Prostate gland (tissue), 2 donors: ENCODE results near the gene SEC24C. TPM values are rescaled to one million over a fixed set of nuclear protein-coding genes. Genes with fewer than 3 reads are reported as not detected.
"Not testable (repeated sequence)": the region's sequence is repeated elsewhere in the genome, so short reads cannot be mapped to it uniquely, and the experiment has no call there.

Source experiments
- DNase-seq: peaks from one replicate; pipeline ENCODE4 v3.0.0-alpha.2; 2019; ENCODE audit warnings: low spot score
- H3K27ac ChIP-seq, 2 donors: fragments of 200-600 bp; sonication (generic); 2 replicates each; pipeline ENCODE4 v1.5.1; 2017 to 2019
- H3K27me3 ChIP-seq: fragments of 200-600 bp; sonication (generic); replicated peaks from 2 replicates; pipeline ENCODE4 v1.5.1; 2019; ENCODE audit not compliant: insufficient read depth
- H3K36me3 ChIP-seq, 2 donors: fragments of 200-600 bp; sonication (generic); 1 replicate in 1 of 2; 2 replicates in 1 of 2; pipeline versions ENCODE4 v1.5.1 to v1.8.1; 2017 to 2019
- H3K4me1 ChIP-seq: fragments of 200-600 bp; sonication (generic); replicated peaks from 2 replicates; pipeline ENCODE4 v1.5.1; 2019
- H3K4me3 ChIP-seq, 2 donors: fragments of 200-600 bp; sonication (generic); 2 replicates each; pipeline ENCODE4 v1.5.1; 2017 to 2019
- H3K9me3 ChIP-seq: fragments of 200-600 bp; sonication (generic); 2 replicates; pipeline ENCODE4 v1.5.1; 2017
- POLR2A ChIP-seq: fragments of 450-650 bp; IDR thresholded peaks from one replicate; pipeline ENCODE4 v1.6.1; 2016; ENCODE audit warnings: antibody characterized with exemption, mild to moderate bottlenecking
- POLR2AphosphoS5 ChIP-seq: sonication (generic); formaldehyde crosslinking; IDR thresholded peaks from one replicate; pipeline ENCODE4 v1.6.1; 2017; ENCODE audit warnings: antibody characterized with exemption
- WGBS: methylation state at CpG from one replicate; pipeline ENCODE4 v1.1.5; 2018; 5-methylcytosine and 5-hydroxymethylcytosine counted together
- intact Hi-C: fragments of 100-400 bp; cut with DNase I; formaldehyde crosslinking; loops from one replicate; pipeline ENCODE4 v1.14.2; 2022
- total RNA-seq, 2 donors: library from RNA; depleted of rRNA; stranded (reverse); fragments of >200 nt; gene quantifications; one replicate each; pipeline ENCODE4 v1.1.0, GENCODE V29; 2016
- TF ChIP-seq, protein P1 (sequence below), 4 experiments: fragments of 200-600 bp in 2 of 4; fragments of 450-650 bp in 2 of 4; sonication (generic) in 2 of 4; IDR thresholded peaks; 1 replicate in 3 of 4; 2 replicates in 1 of 4; pipeline ENCODE4 v1.5.1; 2016 to 2019; ENCODE audit warnings: antibody characterized with exemption in 4 of 4, mild to moderate bottlenecking in 2 of 4, moderate library complexity in 2 of 4

SEC24C gene, protein sequence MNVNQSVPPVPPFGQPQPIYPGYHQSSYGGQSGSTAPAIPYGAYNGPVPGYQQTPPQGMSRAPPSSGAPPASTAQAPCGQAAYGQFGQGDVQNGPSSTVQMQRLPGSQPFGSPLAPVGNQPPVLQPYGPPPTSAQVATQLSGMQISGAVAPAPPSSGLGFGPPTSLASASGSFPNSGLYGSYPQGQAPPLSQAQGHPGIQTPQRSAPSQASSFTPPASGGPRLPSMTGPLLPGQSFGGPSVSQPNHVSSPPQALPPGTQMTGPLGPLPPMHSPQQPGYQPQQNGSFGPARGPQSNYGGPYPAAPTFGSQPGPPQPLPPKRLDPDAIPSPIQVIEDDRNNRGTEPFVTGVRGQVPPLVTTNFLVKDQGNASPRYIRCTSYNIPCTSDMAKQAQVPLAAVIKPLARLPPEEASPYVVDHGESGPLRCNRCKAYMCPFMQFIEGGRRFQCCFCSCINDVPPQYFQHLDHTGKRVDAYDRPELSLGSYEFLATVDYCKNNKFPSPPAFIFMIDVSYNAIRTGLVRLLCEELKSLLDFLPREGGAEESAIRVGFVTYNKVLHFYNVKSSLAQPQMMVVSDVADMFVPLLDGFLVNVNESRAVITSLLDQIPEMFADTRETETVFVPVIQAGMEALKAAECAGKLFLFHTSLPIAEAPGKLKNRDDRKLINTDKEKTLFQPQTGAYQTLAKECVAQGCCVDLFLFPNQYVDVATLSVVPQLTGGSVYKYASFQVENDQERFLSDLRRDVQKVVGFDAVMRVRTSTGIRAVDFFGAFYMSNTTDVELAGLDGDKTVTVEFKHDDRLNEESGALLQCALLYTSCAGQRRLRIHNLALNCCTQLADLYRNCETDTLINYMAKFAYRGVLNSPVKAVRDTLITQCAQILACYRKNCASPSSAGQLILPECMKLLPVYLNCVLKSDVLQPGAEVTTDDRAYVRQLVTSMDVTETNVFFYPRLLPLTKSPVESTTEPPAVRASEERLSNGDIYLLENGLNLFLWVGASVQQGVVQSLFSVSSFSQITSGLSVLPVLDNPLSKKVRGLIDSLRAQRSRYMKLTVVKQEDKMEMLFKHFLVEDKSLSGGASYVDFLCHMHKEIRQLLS
- 10 to 100 TPM; 80.7 to 87.6 TPM for total RNA-seq

DNA sequence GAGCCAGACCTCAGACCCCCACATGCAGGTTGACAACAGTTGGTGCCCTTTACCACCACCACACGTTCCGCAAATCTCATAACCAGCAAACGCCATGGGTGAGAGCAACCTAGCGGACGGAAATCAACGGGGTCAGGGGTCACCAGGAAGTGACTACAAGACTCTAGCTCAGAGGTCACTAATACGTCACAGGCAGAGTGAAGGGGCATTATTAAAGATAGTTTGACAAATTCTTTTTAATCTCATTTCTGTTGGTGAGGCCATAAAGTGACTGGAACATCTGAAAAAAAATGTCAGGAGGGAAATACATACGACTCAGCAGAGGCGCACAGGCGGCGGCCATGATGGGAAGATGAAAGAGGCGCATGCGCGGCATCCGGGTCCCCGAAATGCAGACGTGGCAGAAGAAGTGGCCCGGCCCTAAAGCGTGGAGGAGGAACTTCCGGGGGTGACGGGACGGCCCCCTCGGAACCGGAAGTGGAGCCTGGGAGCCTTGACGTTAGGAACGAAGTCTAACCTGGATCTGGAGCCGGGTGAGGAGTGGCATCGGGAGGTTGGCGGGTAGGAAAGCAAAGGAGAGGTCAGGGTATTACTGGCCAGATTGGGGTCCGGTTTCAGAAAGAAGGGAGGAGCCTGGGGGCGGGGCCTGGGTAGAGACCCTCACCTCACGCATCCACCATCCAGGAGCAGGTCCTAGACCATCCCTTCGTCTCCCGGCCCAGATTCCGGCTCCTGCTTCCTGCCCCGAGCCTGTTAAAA lies at the start of gene SEC24C:
SEC24C (plus strand) TSS at position 468 of the 759 bp plus-strand sequence. CDS start 2,461 bp downstream, outside the sequence.
- TF ChIP-seq, protein P1, sequence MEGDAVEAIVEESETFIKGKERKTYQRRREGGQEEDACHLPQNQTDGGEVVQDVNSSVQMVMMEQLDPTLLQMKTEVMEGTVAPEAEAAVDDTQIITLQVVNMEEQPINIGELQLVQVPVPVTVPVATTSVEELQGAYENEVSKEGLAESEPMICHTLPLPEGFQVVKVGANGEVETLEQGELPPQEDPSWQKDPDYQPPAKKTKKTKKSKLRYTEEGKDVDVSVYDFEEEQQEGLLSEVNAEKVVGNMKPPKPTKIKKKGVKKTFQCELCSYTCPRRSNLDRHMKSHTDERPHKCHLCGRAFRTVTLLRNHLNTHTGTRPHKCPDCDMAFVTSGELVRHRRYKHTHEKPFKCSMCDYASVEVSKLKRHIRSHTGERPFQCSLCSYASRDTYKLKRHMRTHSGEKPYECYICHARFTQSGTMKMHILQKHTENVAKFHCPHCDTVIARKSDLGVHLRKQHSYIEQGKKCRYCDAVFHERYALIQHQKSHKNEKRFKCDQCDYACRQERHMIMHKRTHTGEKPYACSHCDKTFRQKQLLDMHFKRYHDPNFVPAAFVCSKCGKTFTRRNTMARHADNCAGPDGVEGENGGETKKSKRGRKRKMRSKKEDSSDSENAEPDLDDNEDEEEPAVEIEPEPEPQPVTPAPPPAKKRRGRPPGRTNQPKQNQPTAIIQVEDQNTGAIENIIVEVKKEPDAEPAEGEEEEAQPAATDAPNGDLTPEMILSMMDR (IDR thresholded peaks at IDR 0.05): peak in 1 of 4 experiments; percentile 7
- peak; percentile 99 for TF ChIP-seq POLR2AphosphoS5
- TF ChIP-seq POLR2A: peak; percentile 53
- Histone ChIP-seq H3K27me3 (no peaks in the 10 kb centered on the region), H3K4me3 (peak within 1 kb of the TSS; percentile 64 to 85), H3K27ac (peak within 1 kb of the TSS; percentile 86 to 90), H3K9me3 (no peaks in the 10 kb centered on the region), H3K4me1 (peaks cover 16% of the 10 kb centered on the region), H3K36me3 (peaks cover 0 to 5% of the 10 kb centered on the region in 2 donors)
- intact Hi-C loops: no loop called here
- DNase-seq: peak; percentile 96
- under 1% methylated on average over 36 of the region's 36 CpGs for WGBS

DNA sequence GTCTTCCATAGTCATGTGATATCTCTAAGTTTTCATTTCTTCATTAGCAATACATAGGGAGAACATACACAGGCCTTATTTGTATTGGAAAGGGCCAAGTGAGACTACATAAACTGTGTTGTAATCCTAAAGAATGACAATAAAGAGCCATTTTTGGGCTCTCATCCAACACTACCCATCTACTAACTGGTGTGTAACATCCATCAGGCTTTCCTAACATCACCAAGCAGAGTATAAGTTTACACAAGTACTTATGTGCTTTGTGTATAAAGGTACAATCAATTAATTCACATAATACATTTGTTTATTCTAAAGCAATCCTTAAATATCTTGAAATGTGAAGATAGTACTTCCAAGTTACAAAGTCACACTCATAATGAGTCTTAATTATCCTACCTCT lies 48.9 kb upstream of the SEC24C start:
- H3K4me1 ChIP-seq, H3K27ac ChIP-seq, DNase-seq, H3K27me3 ChIP-seq, H3K36me3 ChIP-seq, H3K4me3 ChIP-seq, H3K9me3 ChIP-seq, intact Hi-C loops: not testable (repeated sequence)

DNA sequence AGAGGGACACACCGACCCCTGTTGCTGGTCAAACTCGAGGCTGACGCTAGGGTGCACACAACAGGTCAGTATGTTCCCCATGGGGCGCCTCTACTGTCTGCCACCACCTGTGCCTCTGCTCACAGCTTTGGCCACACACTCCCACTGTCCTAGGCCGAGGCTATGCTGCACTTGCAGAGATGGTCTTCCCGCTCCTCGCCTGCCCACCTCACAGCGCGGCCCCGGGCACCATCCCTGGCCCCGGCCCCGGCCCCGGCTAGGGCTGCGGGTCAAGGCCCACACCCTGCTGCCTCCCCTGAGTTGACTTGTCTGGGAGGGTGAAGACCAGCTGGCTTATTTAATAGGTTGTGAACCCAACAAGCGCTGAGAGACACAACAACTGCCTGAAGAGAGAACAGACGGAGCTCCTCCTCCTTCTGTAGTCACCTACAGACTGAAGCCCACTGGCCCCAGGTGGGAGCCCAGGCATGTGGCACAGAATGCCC lies 46.5 kb upstream of the SEC24C start, which contains the start of gene AGAP5:
AGAP5 (minus strand) TSS at position 435 of the 485 bp plus-strand sequence; CDS start at position 81, 354 bp downstream.
- intact Hi-C loops, H3K27ac ChIP-seq, H3K27me3 ChIP-seq, H3K9me3 ChIP-seq, H3K4me3 ChIP-seq, H3K4me1 ChIP-seq, DNase-seq, H3K36me3 ChIP-seq: not testable (repeated sequence)
- 95% methylated on average over 16 of the region's 16 CpGs for WGBS

DNA sequence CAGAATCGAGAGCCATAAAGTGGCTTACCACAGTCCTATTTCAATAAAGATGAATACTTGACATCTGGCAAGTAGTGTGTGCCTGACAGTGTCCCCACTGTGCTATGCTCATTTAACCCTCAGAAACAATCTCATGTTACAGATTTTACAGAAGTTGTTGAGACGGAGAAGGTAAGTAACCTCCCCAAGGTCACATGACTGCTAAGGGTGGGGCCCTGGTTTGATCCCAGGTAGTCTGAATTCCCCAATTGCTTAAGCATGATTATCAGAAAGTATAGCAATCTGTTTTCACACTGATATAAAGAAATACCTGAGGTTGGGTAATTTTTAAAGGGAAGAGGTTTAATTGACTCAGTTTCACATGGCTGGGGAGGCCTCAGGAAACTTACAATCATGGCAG lies 45.4 kb upstream of the SEC24C start:
- H3K4me1 ChIP-seq, H3K27ac ChIP-seq, DNase-seq, H3K9me3 ChIP-seq, H3K36me3 ChIP-seq, intact Hi-C loops, H3K4me3 ChIP-seq, H3K27me3 ChIP-seq: not testable (repeated sequence)
- WGBS: 89% methylated on average over 2 of the region's 2 CpGs

DNA sequence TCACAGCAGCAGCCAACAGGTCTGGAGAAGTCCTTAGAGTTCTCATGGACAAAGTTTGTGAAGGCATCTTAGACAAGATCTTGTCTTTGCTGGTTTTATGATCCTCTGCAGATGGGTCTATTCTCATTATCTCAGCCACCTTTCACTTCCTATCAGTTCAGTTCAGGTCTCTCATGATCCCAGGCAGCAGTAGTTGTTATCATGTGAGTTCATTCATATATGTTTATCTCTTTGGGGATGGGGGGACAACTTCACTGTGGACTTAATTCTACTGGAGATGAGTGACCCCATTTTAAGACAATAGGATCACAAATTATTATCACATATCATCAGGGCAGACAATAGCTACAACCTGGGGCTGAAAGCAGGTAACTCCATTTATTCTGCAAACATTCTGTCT lies 40.2 kb upstream of the SEC24C start:
- intact Hi-C loops: not testable (repeated sequence)

DNA sequence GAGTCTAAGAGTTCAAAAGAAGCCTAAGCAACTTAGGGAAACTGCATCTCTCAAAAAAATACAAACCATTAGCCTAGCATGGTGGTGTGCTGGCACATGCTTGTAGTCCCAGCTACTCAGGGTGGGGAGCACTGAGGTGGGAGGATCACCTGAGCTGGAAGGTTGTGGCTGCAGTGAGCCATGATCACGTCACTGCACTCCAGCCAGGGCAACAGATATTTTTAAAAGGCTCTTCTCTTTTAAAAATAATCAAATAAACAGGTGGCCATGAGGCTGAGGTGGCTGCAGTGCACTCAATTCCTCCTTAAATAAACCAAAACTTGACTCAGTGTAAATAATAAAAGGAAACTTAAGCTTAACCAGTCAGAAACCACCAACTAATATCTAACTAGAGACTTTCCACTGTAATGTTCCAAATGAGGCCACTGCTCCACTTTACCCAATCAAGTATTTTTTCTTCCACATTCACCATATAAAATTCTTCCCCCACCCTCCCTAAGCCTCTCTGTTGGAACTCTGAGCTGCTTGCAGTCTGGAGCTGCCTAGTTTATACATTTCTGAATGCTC lies 38.6 kb upstream of the SEC24C start:
- H3K9me3 ChIP-seq, H3K4me1 ChIP-seq, H3K36me3 ChIP-seq, intact Hi-C loops, H3K4me3 ChIP-seq, H3K27ac ChIP-seq, DNase-seq, H3K27me3 ChIP-seq: not testable (repeated sequence)
- WGBS: 76% methylated on average over 1 of the region's 1 CpG

More for the DNA sequence above, 40.2 kb upstream of the SEC24C start:
- H3K4me1 ChIP-seq, H3K9me3 ChIP-seq, H3K27ac ChIP-seq, H3K27me3 ChIP-seq, H3K36me3 ChIP-seq, DNase-seq, H3K4me3 ChIP-seq: not testable (repeated sequence)

DNA sequence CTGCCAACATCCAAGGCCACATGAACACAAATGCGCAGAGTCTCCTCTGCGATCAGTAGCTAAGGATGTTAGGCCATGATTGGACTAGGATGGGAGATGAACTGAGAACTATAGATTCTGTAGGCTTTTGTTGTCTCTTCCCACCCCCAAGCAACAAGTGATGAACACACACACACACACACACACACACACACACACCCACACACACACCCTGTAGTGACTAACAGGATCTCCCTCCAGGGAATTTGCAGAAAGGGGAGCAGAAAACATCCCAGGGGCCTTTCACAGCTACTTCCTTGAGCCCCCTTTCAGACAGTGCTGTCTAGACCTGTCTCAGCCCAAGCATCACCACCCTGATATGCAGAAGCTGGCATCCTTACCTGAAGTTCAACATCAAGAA lies 37.7 kb upstream of the SEC24C start:
- intact Hi-C loops, H3K36me3 ChIP-seq, DNase-seq, H3K27ac ChIP-seq, H3K27me3 ChIP-seq, H3K4me3 ChIP-seq, H3K9me3 ChIP-seq, H3K4me1 ChIP-seq: not testable (repeated sequence)
- 77% methylated on average over 2 of the region's 2 CpGs for whole genome bisulfite sequencing

DNA sequence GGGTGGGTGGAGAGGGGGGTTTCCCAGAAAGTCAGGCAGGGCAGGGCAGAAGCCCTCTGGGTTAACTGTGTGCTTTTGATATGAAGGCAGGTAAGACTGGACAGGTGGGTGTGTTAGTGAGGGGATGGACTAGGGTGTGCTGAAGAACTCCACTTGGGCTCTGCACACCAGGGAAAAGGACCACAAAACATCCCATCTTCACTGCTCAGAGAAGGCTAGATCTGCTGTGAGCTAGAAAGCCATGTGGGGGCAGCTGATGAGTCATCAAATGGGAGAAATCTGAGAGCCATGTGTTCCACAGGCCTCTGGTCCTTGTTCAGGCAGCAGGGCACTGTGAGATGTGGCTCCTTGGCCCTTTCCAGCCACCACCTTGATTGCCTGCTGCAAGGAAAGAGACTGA lies 36.5 kb upstream of the SEC24C start:
- H3K36me3 ChIP-seq, H3K27ac ChIP-seq, DNase-seq, intact Hi-C loops, H3K4me3 ChIP-seq, H3K9me3 ChIP-seq, H3K27me3 ChIP-seq, H3K4me1 ChIP-seq: not testable (repeated sequence)

DNA sequence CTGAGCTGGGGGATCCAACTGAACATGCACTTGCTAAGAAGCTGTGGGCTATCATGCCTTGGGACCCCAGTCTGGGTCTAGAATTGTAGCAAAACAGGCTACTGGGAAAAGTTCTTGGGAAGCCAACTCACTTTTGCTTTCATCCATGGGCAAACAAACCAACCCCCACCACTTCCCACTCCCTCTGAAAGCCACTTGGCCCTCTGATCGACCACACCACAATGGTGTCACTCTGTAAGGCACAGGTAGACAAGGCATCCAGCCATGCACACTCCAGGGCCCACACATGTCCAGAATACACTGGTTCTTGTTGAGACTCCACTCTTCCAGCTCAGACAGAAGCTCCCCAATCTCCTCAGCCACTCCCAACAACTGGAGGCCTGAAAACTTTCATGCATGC lies 36.0 kb upstream of the SEC24C start:
- H3K4me1 ChIP-seq, H3K4me3 ChIP-seq, H3K27me3 ChIP-seq, H3K27ac ChIP-seq, intact Hi-C loops, DNase-seq, H3K9me3 ChIP-seq, H3K36me3 ChIP-seq: not testable (repeated sequence)
- 71% methylated on average over 1 of the region's 1 CpG for WGBS

DNA sequence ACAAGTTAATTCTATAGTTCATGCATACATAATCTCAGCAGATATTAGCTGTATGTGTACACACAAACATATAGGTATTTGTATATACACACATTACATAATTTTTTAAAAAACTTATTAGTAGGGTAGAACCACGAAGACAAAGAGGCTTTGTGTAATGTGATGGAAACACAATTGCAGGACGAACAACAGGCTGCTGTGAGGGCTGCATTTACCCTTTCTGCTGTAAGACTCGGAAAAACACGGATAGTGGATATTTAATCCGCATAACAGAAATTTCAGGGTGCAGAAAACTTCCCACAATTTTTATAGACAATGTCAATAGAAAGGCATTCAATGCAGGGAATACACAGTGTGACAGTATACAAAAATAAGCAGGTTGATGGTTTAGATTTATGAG lies 32.5 kb upstream of the SEC24C start:
- H3K27me3 ChIP-seq, H3K4me3 ChIP-seq, H3K9me3 ChIP-seq, DNase-seq, H3K36me3 ChIP-seq, intact Hi-C loops, H3K27ac ChIP-seq, H3K4me1 ChIP-seq: not testable (repeated sequence)
- WGBS: 89% methylated on average over 5 of the region's 5 CpGs
